ENCODE data around the gene RAB17.

Gene RAB17

DNA sequence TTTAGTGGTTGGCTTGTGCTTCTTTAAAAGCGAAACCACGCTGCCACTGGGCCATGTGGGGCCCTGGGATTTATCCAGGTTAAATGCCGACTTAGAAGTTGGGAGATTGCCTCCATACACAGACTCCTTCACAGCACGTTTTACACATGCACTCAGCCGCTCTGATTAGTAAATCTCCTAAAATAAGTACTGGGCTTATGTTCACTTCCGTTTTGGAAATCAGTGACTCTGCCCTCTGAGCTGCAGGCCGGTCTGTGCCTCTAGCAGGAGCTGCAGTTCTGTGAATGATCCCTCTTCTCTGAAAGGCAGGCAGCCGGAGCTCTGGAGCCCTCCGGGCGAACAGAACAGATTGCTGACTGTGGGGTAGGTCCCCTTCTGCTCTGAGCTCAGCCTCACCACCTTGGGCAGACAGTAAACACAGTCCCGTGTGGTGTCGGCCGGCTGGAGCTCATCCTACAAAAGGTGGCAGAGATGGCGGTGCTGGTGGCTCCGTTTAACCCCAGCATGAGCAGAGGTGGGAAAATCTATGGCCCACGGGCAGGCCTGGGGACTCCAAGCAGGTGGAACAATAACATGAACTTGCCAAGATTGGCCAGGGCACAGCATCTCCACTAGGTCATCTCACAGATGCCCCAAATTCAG lies 9.8 kb upstream of the RAB17 start:
- Histone ChIP-seq H3K9me3 (ENCODE audit: insufficient read depth, low read depth, low read length) (no peaks in the 10 kb centered on the region), H3F3A (ENCODE audit: low read depth) (no peaks in the 10 kb centered on the region), H3K4me1 (ENCODE audit: insufficient read depth, low read length, poor library complexity, severe bottlenecking) (peaks cover 39% of the 10 kb centered on the region), H3K9ac (ENCODE audit: low read depth, low read length, poor library complexity, severe bottlenecking) (no peak overlapping the region), H4K20me1 (ENCODE audit: insufficient read depth, low read length, poor library complexity, severe bottlenecking) (no peaks in the 10 kb centered on the region), H3K27me3 (ENCODE audit: insufficient read depth, low read length, poor library complexity, severe bottlenecking) (no peaks in the 10 kb centered on the region), H3K9me2 (replicated peaks; ENCODE audit: low read depth, low read length) (no peaks in the 10 kb centered on the region), H3K79me2 (ENCODE audit: insufficient read depth, low read length) (no peaks in the 10 kb centered on the region), H3K4me3 (ENCODE audit: low read length, poor library complexity, severe bottlenecking) (no peak overlapping the region), H3K36me3 (ENCODE audit: insufficient read depth, low read length) (no peaks in the 10 kb centered on the region), H3K4me2 (ENCODE audit: low read depth, low read length, poor library complexity, severe bottlenecking) (no peak overlapping the region), H2AFZ (ENCODE audit: low read length) (no peak overlapping the region; the same call in 1 of the 2 replicates)
- no peak for TF ChIP-seq EZH2phosphoT487 (IDR thresholded peaks at IDR 0.05; ENCODE audit: borderline replicate concordance)
- TF ChIP-seq CTCF (conservative IDR thresholded peaks at IDR 0.05; ENCODE audit: low read length): no peak

DNA sequence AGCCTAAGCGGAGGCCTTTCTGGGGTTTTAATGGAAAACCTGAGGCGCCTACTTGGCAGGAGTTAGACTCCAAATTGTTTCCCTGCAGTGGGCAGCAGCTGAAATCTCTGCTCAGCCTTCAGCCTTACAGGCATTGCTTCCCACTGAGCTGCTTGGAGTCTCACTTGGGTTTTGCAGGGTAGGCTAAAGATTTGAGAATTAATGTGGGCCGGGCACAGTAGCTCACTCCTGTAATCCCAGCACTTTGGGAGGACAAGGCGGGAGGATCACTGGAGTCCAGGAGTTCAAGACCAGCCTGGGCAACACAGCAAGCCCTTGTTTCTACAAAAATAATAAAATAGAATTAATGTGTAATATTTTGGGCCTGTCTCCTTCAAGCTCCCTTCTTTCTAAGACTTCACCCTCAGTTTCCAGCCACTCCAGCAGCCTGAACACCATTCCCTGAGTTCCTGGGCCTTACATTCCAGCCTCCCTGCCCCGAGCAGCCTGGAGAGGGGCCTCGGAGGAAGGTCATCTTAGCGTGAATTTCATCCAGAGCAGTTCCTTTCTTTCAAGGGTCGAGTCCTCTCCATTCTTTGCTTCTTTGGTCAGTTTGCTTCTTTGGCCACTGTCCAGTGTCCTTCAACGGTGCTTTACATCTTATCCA lies 9.1 kb upstream of the RAB17 start:
- H3K36me3 ChIP-seq (ENCODE audit: insufficient read depth, low read length): no peaks in the 10 kb centered on the region
- no peaks in the 10 kb centered on the region for H3F3A ChIP-seq (ENCODE audit: low read depth)
- H3K9ac ChIP-seq (ENCODE audit: low read depth, low read length, poor library complexity, severe bottlenecking): no peak overlapping the region
- H3K4me2 ChIP-seq (ENCODE audit: low read depth, low read length, poor library complexity, severe bottlenecking): no peak overlapping the region
- TF ChIP-seq CTCF (conservative IDR thresholded peaks at IDR 0.05; ENCODE audit: low read length) (no peak), EZH2phosphoT487 (IDR thresholded peaks at IDR 0.05; ENCODE audit: borderline replicate concordance) (no peak)
- peaks cover 32% of the 10 kb centered on the region for H3K4me1 ChIP-seq (ENCODE audit: insufficient read depth, low read length, poor library complexity, severe bottlenecking)
- H3K9me2 ChIP-seq (replicated peaks; ENCODE audit: low read depth, low read length): no peaks in the 10 kb centered on the region
- no peak overlapping the region for H3K4me3 ChIP-seq (ENCODE audit: low read length, poor library complexity, severe bottlenecking)
- H2AFZ ChIP-seq (ENCODE audit: low read length): no peak overlapping the region
- no peaks in the 10 kb centered on the region for H3K79me2 ChIP-seq (ENCODE audit: insufficient read depth, low read length)
- no peaks in the 10 kb centered on the region for H3K27me3 ChIP-seq (ENCODE audit: insufficient read depth, low read length, poor library complexity, severe bottlenecking)
- no peaks in the 10 kb centered on the region for H4K20me1 ChIP-seq (ENCODE audit: insufficient read depth, low read length, poor library complexity, severe bottlenecking)
- no peaks in the 10 kb centered on the region for H3K9me3 ChIP-seq (ENCODE audit: insufficient read depth, low read depth, low read length)

- H3K4me2 ChIP-seq (ENCODE audit: low read depth, low read length, poor library complexity, severe bottlenecking): no peak overlapping the region
- no peaks in the 10 kb centered on the region for H3K27me3 ChIP-seq (ENCODE audit: insufficient read depth, low read length, poor library complexity, severe bottlenecking)
- TF ChIP-seq EZH2phosphoT487 (IDR thresholded peaks at IDR 0.05; ENCODE audit: borderline replicate concordance) (no peak), CTCF (conservative IDR thresholded peaks at IDR 0.05; ENCODE audit: low read length) (no peak)
- no peak overlapping the region for H2AFZ ChIP-seq (ENCODE audit: low read length)
- H4K20me1 ChIP-seq (ENCODE audit: insufficient read depth, low read length, poor library complexity, severe bottlenecking): no peaks in the 10 kb centered on the region
- no peaks in the 10 kb centered on the region for H3K9me3 ChIP-seq (ENCODE audit: insufficient read depth, low read depth, low read length)
- H3K79me2 ChIP-seq (ENCODE audit: insufficient read depth, low read length): no peaks in the 10 kb centered on the region
- peaks cover 25% of the 10 kb centered on the region for H3K4me1 ChIP-seq (ENCODE audit: insufficient read depth, low read length, poor library complexity, severe bottlenecking)
- no peaks in the 10 kb centered on the region for H3F3A ChIP-seq (ENCODE audit: low read depth)
- no peak overlapping the region for H3K9ac ChIP-seq (ENCODE audit: low read depth, low read length, poor library complexity, severe bottlenecking)
- no peaks in the 10 kb centered on the region for H3K36me3 ChIP-seq (ENCODE audit: insufficient read depth, low read length)
- no peaks in the 10 kb centered on the region for H3K9me2 ChIP-seq (replicated peaks; ENCODE audit: low read depth, low read length)
- no peak overlapping the region for H3K4me3 ChIP-seq (ENCODE audit: low read length, poor library complexity, severe bottlenecking)
Observed at GRCh38 chr2:237598468-237599208, 8.1 kb upstream of the RAB17 start.
